ENCODE measurements around the gene TMEM134.

- TF ChIP-seq CTCF (conservative IDR thresholded peaks at IDR 0.05; ENCODE audit: low read depth, low read length) (no peak), EZH2 (IDR thresholded peaks at IDR 0.05; ENCODE audit: borderline replicate concordance, low read depth, low read length, poor library complexity, severe bottlenecking) (no peak)
Measured at GRCh38 chr11:67495234-67496005, 26.4 kb upstream of the TMEM134 start.

Measured in A673 (cell line).